ENCODE measurements around the gene NEURL1.
"Not testable (repeated sequence)": the region's sequence is repeated elsewhere in the genome, so short reads cannot be mapped to it uniquely, and the experiment has no call there.

Gene NEURL1

GRCh38 chr10:103603382-103603781 is 109.9 kb downstream of the NEURL1 start:
- H3K4me3 ChIP-seq (ENCODE audit: low read depth, low read length) = no peak overlapping the region
- in situ Hi-C loops (cut with HindIII; ENCODE audit: low sequenced_read_pairs) = no loop called here
- no peak for TF ChIP-seq CTCF (IDR thresholded peaks at IDR 0.05; ENCODE audit: low read depth, low read length)
- DNase-seq (ENCODE audit: low read depth, low spot score) = no peak

- H3K4me3 ChIP-seq (ENCODE audit: low read depth, low read length) = no peak overlapping the region
- peak; percentile 81 for TF ChIP-seq CTCF (IDR thresholded peaks at IDR 0.05; ENCODE audit: low read depth, low read length)
- DNase-seq (ENCODE audit: low read depth, low spot score) = peak; percentile 27
- in situ Hi-C loops (cut with HindIII; ENCODE audit: low sequenced_read_pairs) = no loop called here
Measured at GRCh38 chr10:103605359-103606096, 112.0 kb downstream of the NEURL1 start.

GRCh38 chr10:103606097-103606438 is 112.6 kb downstream of the NEURL1 start:
- H3K4me3 ChIP-seq (ENCODE audit: low read depth, low read length); DNase-seq (ENCODE audit: low read depth, low spot score); in situ Hi-C loops (cut with HindIII; ENCODE audit: low sequenced_read_pairs): not testable (repeated sequence)

- DNase-seq (ENCODE audit: low read depth, low spot score); in situ Hi-C loops (cut with HindIII; ENCODE audit: low sequenced_read_pairs); H3K4me3 ChIP-seq (ENCODE audit: low read depth, low read length): not testable (repeated sequence)
Measured at GRCh38 chr10:103607051-103607450, 113.5 kb downstream of the NEURL1 start.

GRCh38 chr10:103608056-103608455 is 114.6 kb downstream of the NEURL1 start:
- H3K4me3 ChIP-seq (ENCODE audit: low read depth, low read length); DNase-seq (ENCODE audit: low read depth, low spot score); in situ Hi-C loops (cut with HindIII; ENCODE audit: low sequenced_read_pairs): not testable (repeated sequence)

- no peak overlapping the region for H3K4me3 ChIP-seq (ENCODE audit: low read depth, low read length)
- in situ Hi-C loops (cut with HindIII; ENCODE audit: low sequenced_read_pairs) = no loop called here
- DNase-seq (ENCODE audit: low read depth, low spot score) = no peak
- TF ChIP-seq CTCF (IDR thresholded peaks at IDR 0.05; ENCODE audit: low read depth, low read length) = no peak
Measured at GRCh38 chr10:103609231-103610082, 116.0 kb downstream of the NEURL1 start.

- in situ Hi-C loops (cut with HindIII; ENCODE audit: low sequenced_read_pairs) = no loop called here
- TF ChIP-seq CTCF (IDR thresholded peaks at IDR 0.05; ENCODE audit: low read depth, low read length) = no peak
- no peak for DNase-seq (ENCODE audit: low read depth, low spot score)
- no peak overlapping the region for H3K4me3 ChIP-seq (ENCODE audit: low read depth, low read length)
Measured at GRCh38 chr10:103610083-103610472, 116.6 kb downstream of the NEURL1 start.

GRCh38 chr10:103610921-103611511 is 117.5 kb downstream of the NEURL1 start:
- in situ Hi-C loops (cut with HindIII; ENCODE audit: low sequenced_read_pairs) = no loop called here
- no peak overlapping the region for H3K4me3 ChIP-seq (ENCODE audit: low read depth, low read length)
- no peak for TF ChIP-seq CTCF (IDR thresholded peaks at IDR 0.05; ENCODE audit: low read depth, low read length)
- DNase-seq (ENCODE audit: low read depth, low spot score) = no peak
